WTC11 (cell line): ENCODE measurements around the gene KRTAP5-1. TPM values are rescaled to one million over a fixed set of nuclear protein-coding genes. Genes with fewer than 3 reads are reported as not detected.

ENCODE experiments used
- ATAC-seq: fragments of 200-7000 bp; cut with Tn5 transposase; 2 replicates; pipeline ENCODE4 v1.10.0; 2021; ENCODE audit warnings: mild to moderate bottlenecking, moderate library complexity
- CTCF ChIA-PET: fragments of 300-600 bp; sonication (Branson Sonifier 250); formaldehyde crosslinking; loops from one replicate; lab custom pipeline; 2021; ENCODE audit warnings: antibody characterized with exemption; lab: Charles Lee
- POLR2A ChIA-PET: fragments of 350-600 bp; sonication (Branson Sonifier 250); formaldehyde crosslinking; loops from one replicate; lab custom pipeline; 2021; ENCODE audit warnings: antibody characterized with exemption; lab: Charles Lee
- DNase-seq: peaks from one replicate; pipeline ENCODE4 v3.0.0; 2021; ENCODE audit warnings: low spot score
- H3K27ac Mint-ChIP-seq: 2 replicates; pipeline ENCODE4 v1.8.0; 2021; ENCODE audit warnings: mixed read lengths
- H3K27me3 Mint-ChIP-seq: 2 replicates; pipeline ENCODE4 v1.8.0; 2021; ENCODE audit warnings: low read depth, mild to moderate bottlenecking, moderate library complexity, mixed read lengths
- H3K36me3 Mint-ChIP-seq: 2 replicates; pipeline ENCODE4 v1.8.0; 2021; ENCODE audit warnings: mixed read lengths
- H3K4me1 Mint-ChIP-seq: 2 replicates; pipeline ENCODE4 v1.8.0; 2022; ENCODE audit warnings: mixed read lengths
- H3K4me3 Mint-ChIP-seq: 2 replicates; pipeline ENCODE4 v1.8.0; 2021; ENCODE audit warnings: mild to moderate bottlenecking, moderate library complexity, mixed read lengths
- H3K9me3 Mint-ChIP-seq: 2 replicates; pipeline ENCODE4 v1.8.0; 2021; ENCODE audit warnings: mixed read lengths
- CBFB ChIP-seq: sonication (generic); formaldehyde crosslinking; IDR thresholded peaks from 2 replicates; pipeline ENCODE4 v1.8.1; 2022; ENCODE audit warnings: mild to moderate bottlenecking, low read depth, missing genetic modification reagents
- ELF4 ChIP-seq: sonication (generic); formaldehyde crosslinking; IDR thresholded peaks from 2 replicates; pipeline ENCODE4 v1.8.1; 2022; ENCODE audit warnings: low read depth, mild to moderate bottlenecking, moderate library complexity, missing genetic modification reagents
- GABPB1 ChIP-seq: sonication (generic); formaldehyde crosslinking; IDR thresholded peaks from 2 replicates; pipeline ENCODE4 v1.8.1; 2023; ENCODE audit warnings: mild to moderate bottlenecking, missing genetic modification reagents
- NR2C2 ChIP-seq: sonication (generic); formaldehyde crosslinking; IDR thresholded peaks from 2 replicates; pipeline ENCODE4 v1.8.0; 2022; ENCODE audit warnings: mild to moderate bottlenecking, missing genetic modification reagents
- OVOL2 ChIP-seq: fragments of 250-450 bp; sonication (Bioruptor Pico); IDR thresholded peaks from 2 replicates; pipeline ENCODE4 v1.9.0; 2021; ENCODE audit warnings: mild to moderate bottlenecking, borderline replicate concordance
- RORB ChIP-seq: fragments of 250-450 bp; sonication (Bioruptor Pico); IDR thresholded peaks from 2 replicates; pipeline ENCODE4 v1.9.0; 2021; ENCODE audit warnings: mild to moderate bottlenecking
- SOX15 ChIP-seq: fragments of 250-450 bp; sonication (Bioruptor Pico); IDR thresholded peaks from 2 replicates; pipeline ENCODE4 v1.9.0; 2021; ENCODE audit warnings: mild to moderate bottlenecking
- ZNF423 ChIP-seq: fragments of 250-450 bp; sonication (Bioruptor Pico); IDR thresholded peaks from 2 replicates; pipeline ENCODE4 v2.1.2; 2022; ENCODE audit warnings: mild to moderate bottlenecking, moderate library complexity
- total RNA-seq: library from RNA; stranded (reverse); gene quantifications from 3 replicates; pipeline ENCODE4 v1.2.3, GENCODE V29; 2021
- TF ChIP-seq, protein P1 (sequence below): fragments of 250-450 bp; sonication (Bioruptor Pico); IDR thresholded peaks from 2 replicates; pipeline ENCODE4 v1.9.0; 2021; ENCODE audit warnings: mild to moderate bottlenecking
- TF ChIP-seq, protein P2 (sequence below): sonication (generic); formaldehyde crosslinking; IDR thresholded peaks from 2 replicates; pipeline ENCODE4 v1.8.0; 2023; ENCODE audit warnings: mild to moderate bottlenecking, missing genetic modification reagents
- TF ChIP-seq, protein P3 (sequence below): sonication (generic); formaldehyde crosslinking; IDR thresholded peaks from 2 replicates; pipeline ENCODE4 v1.8.1; 2023; ENCODE audit warnings: mild to moderate bottlenecking, missing genetic modification reagents, borderline replicate concordance
- TF ChIP-seq, protein P4 (sequence below): sonication (generic); formaldehyde crosslinking; IDR thresholded peaks from 2 replicates; pipeline ENCODE4 v1.8.1; 2022; ENCODE audit warnings: mild to moderate bottlenecking, moderate library complexity, missing genetic modification reagents
- TF ChIP-seq, protein P5 (sequence below): sonication (generic); formaldehyde crosslinking; IDR thresholded peaks from 2 replicates; pipeline ENCODE4 v1.8.1; 2022; ENCODE audit warnings: low read depth, missing genetic modification reagents, borderline replicate concordance

KRTAP5-1 gene
- total RNA-seq, 1 experiment from 2014 or later, result not detected

DNA sequence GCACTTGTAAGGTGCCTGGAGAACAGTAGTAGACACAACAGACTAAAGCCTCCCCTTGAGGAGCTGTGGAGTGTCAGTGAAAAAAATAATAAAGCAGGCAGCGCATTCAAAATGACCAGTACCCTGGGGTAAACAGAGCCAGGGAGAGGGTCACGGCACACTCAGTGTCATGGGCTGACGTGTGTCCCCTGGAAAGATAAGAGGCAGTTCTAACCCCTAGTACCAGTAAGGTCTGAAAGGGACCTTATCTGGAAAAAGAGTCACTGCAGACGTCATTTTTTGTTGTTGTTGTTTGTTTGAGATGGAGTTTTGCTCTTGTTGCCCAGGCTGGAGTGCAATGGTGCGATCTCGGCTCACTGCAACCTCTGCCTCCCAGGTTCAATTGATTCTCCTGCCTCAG is 45.0 kb downstream of the KRTAP5-1 start (continued):
- TF ChIP-seq, protein P1, sequence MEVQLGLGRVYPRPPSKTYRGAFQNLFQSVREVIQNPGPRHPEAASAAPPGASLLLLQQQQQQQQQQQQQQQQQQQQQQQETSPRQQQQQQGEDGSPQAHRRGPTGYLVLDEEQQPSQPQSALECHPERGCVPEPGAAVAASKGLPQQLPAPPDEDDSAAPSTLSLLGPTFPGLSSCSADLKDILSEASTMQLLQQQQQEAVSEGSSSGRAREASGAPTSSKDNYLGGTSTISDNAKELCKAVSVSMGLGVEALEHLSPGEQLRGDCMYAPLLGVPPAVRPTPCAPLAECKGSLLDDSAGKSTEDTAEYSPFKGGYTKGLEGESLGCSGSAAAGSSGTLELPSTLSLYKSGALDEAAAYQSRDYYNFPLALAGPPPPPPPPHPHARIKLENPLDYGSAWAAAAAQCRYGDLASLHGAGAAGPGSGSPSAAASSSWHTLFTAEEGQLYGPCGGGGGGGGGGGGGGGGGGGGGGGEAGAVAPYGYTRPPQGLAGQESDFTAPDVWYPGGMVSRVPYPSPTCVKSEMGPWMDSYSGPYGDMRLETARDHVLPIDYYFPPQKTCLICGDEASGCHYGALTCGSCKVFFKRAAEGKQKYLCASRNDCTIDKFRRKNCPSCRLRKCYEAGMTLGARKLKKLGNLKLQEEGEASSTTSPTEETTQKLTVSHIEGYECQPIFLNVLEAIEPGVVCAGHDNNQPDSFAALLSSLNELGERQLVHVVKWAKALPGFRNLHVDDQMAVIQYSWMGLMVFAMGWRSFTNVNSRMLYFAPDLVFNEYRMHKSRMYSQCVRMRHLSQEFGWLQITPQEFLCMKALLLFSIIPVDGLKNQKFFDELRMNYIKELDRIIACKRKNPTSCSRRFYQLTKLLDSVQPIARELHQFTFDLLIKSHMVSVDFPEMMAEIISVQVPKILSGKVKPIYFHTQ (CRISPR knock-in tag), result no peak
- no peak for TF ChIP-seq OVOL2 (CRISPR knock-in tag)
- TF ChIP-seq GABPB1 (CRISPR knock-in tag), result no peak
- TF ChIP-seq, protein P2, sequence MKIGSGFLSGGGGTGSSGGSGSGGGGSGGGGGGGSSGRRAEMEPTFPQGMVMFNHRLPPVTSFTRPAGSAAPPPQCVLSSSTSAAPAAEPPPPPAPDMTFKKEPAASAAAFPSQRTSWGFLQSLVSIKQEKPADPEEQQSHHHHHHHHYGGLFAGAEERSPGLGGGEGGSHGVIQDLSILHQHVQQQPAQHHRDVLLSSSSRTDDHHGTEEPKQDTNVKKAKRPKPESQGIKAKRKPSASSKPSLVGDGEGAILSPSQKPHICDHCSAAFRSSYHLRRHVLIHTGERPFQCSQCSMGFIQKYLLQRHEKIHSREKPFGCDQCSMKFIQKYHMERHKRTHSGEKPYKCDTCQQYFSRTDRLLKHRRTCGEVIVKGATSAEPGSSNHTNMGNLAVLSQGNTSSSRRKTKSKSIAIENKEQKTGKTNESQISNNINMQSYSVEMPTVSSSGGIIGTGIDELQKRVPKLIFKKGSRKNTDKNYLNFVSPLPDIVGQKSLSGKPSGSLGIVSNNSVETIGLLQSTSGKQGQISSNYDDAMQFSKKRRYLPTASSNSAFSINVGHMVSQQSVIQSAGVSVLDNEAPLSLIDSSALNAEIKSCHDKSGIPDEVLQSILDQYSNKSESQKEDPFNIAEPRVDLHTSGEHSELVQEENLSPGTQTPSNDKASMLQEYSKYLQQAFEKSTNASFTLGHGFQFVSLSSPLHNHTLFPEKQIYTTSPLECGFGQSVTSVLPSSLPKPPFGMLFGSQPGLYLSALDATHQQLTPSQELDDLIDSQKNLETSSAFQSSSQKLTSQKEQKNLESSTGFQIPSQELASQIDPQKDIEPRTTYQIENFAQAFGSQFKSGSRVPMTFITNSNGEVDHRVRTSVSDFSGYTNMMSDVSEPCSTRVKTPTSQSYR, result no peak

DNA sequence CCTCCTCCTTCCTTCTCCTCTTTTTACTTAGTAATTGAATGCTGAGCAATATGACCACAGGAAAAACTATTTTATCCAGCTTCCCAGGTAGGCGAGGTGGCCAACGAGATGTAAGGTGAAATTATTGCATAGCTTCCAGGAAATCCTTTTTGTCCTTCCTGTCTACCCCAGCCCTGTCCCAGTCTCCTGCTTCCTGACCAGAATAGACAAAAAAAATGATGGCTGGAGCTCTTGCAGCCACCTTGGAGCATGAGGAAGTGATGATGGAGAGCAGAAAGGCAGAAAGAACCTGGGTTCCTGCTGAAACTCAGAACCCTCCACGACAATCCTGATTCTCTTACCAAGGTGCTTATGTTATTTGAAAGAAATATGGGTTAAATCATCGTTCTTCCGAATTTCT is 46.9 kb downstream of the KRTAP5-1 start:
- Mint-ChIP-seq H3K4me1 (no peaks in the 10 kb centered on the region), H3K27ac (no peak overlapping the region), H3K9me3 (no peaks in the 10 kb centered on the region), H3K4me3 (no peak overlapping the region), H3K36me3 (no peaks in the 10 kb centered on the region), H3K27me3 (peaks cover 37% of the 10 kb centered on the region)
- no peak for DNase-seq
- ATAC-seq, result no peak
- POLR2A ChIA-PET, result no interaction called here
- no peak for TF ChIP-seq NR2C2 (CRISPR knock-in tag)
- no peak for TF ChIP-seq ELF4 (CRISPR knock-in tag)
- no peak for TF ChIP-seq SOX15 (CRISPR knock-in tag)
- TF ChIP-seq RORB (CRISPR knock-in tag), result no peak
- TF ChIP-seq ZNF423 (CRISPR knock-in tag), result no peak
- no peak for TF ChIP-seq CBFB (CRISPR knock-in tag)
- TF ChIP-seq, protein P3, sequence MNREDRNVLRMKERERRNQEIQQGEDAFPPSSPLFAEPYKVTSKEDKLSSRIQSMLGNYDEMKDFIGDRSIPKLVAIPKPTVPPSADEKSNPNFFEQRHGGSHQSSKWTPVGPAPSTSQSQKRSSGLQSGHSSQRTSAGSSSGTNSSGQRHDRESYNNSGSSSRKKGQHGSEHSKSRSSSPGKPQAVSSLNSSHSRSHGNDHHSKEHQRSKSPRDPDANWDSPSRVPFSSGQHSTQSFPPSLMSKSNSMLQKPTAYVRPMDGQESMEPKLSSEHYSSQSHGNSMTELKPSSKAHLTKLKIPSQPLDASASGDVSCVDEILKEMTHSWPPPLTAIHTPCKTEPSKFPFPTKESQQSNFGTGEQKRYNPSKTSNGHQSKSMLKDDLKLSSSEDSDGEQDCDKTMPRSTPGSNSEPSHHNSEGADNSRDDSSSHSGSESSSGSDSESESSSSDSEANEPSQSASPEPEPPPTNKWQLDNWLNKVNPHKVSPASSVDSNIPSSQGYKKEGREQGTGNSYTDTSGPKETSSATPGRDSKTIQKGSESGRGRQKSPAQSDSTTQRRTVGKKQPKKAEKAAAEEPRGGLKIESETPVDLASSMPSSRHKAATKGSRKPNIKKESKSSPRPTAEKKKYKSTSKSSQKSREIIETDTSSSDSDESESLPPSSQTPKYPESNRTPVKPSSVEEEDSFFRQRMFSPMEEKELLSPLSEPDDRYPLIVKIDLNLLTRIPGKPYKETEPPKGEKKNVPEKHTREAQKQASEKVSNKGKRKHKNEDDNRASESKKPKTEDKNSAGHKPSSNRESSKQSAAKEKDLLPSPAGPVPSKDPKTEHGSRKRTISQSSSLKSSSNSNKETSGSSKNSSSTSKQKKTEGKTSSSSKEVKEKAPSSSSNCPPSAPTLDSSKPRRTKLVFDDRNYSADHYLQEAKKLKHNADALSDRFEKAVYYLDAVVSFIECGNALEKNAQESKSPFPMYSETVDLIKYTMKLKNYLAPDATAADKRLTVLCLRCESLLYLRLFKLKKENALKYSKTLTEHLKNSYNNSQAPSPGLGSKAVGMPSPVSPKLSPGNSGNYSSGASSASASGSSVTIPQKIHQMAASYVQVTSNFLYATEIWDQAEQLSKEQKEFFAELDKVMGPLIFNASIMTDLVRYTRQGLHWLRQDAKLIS, result no peak
- TF ChIP-seq, protein P1 (CRISPR knock-in tag), result no peak
- TF ChIP-seq, protein P4, sequence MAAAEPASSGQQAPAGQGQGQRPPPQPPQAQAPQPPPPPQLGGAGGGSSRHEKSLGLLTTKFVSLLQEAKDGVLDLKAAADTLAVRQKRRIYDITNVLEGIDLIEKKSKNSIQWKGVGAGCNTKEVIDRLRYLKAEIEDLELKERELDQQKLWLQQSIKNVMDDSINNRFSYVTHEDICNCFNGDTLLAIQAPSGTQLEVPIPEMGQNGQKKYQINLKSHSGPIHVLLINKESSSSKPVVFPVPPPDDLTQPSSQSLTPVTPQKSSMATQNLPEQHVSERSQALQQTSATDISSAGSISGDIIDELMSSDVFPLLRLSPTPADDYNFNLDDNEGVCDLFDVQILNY (CRISPR knock-in tag), result no peak
- TF ChIP-seq, protein P5, sequence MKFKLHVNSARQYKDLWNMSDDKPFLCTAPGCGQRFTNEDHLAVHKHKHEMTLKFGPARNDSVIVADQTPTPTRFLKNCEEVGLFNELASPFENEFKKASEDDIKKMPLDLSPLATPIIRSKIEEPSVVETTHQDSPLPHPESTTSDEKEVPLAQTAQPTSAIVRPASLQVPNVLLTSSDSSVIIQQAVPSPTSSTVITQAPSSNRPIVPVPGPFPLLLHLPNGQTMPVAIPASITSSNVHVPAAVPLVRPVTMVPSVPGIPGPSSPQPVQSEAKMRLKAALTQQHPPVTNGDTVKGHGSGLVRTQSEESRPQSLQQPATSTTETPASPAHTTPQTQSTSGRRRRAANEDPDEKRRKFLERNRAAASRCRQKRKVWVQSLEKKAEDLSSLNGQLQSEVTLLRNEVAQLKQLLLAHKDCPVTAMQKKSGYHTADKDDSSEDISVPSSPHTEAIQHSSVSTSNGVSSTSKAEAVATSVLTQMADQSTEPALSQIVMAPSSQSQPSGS (CRISPR knock-in tag), result no peak
- CTCF ChIA-PET, result interaction anchor here (1.3 to 2.4 kb wide), 3 partner anchors 8 to 90 kb away, joined by 3 to 10 read pairs (median 6); no protein-coding TSS in a partner anchor
